Stimulated activated CD4-positive, alpha-beta T cell treated with anti-CD3 and anti-CD28 coated beads, Interleukin-12 subunit alpha, Interleukin-12 subunit beta, amount 100 ng/mL, for 48 hours (primary cell): Measurements from ENCODE around the gene CELSR2.
"Not testable (repeated sequence)": the region's sequence is repeated elsewhere in the genome, so short reads cannot be mapped to it uniquely, and the experiment has no call there.

Experiments
- DNase-seq, 3 donors: peaks; one replicate each; pipeline ENCODE4 v3.0.0-alpha.2; 2020; ENCODE audit warnings: low read depth in 2 of 3, low spot score in 1 of 3

The CELSR2 gene

GRCh38 chr1:109277434-109278204 is 28.3 kb downstream of the CELSR2 start:
- peak; percentile 39 to 69 (median 58) for DNase-seq

GRCh38 chr1:109279615-109280278 is 30.4 kb downstream of the CELSR2 start:
- no peak for DNase-seq

DNA sequence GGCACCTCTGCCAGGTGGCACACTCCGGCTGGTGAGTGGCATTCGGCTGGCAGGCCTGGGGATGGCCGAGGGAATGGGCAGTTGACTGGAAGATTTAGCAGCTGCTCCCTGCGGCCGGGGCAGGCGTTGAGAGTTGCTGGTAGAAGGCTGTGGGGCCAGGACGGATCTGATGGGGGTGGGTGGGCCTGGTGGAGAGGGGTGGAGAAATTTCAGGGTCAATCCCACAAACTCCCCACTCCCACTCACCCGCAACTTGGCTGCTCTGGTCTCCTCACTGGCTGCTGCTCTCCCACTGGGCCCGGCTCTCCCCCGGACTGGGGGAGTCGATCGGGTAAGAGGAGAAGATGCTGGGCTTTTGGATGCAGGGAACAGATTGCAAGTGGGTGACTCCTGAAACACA is 31.5 kb downstream of the CELSR2 start:
- no peak for DNase-seq

DNA sequence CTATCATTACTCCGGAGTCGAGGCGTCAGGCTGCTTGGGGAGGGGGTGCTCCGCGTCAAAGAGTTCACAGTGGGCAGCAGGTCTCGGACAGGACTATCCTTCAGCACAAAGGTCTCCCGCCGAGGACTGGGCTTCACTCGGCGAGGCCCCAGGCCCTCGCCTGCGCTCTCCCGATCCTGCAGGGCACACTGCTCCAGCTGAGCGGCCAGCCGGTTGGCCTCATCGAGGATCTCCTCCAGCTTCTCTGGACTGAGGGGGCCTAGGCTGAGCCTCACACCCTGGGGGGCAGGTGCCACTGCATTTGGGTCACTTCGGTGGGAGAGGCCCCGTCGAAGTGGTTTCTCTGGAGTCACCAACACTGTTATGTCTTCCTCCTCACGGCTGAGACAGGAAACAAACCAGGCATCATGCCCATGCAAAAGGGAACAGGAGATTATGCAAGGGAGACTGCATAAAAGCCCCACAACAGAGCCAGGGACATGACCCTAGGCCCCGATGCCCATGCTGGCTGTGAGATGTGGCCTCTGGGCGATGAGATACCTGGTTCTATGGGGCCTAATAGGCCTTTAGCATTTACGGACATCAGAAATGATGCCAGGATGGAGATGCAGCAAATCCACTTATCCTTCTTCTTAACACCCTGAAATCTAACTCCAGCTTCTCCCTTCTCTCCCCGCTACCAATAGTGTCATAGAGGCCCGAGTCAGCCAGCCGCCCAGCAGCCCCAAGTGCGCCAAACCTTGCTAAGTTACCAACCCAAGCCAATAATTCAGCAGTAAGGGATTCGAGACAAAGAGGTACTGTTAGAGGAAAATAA is 32.5 kb downstream of the CELSR2 start:
- no peak for DNase-seq

DNA sequence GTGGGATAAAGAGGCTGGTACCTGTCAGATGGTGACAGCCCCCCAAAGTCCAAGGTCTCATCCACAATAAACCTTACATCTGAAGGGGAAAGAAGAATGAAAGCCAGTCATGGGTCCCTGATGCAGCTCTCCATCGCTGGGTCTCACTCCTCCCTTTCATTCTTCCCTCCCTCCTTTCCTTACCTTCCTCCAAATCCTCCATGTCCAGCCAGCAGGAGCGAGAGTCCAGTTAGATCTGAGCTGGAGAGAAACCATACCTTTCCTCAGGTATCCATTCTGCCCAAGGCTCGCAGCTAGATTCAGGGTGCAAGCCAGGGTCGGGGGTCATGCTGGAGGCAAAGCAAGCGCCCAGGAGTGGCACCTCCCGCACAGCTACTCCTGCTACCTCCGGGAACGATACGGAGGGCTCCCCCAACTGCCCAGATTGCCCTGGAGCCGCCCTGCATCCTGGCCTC is 33.2 kb downstream of the CELSR2 start:
- no peak for DNase-seq

DNA sequence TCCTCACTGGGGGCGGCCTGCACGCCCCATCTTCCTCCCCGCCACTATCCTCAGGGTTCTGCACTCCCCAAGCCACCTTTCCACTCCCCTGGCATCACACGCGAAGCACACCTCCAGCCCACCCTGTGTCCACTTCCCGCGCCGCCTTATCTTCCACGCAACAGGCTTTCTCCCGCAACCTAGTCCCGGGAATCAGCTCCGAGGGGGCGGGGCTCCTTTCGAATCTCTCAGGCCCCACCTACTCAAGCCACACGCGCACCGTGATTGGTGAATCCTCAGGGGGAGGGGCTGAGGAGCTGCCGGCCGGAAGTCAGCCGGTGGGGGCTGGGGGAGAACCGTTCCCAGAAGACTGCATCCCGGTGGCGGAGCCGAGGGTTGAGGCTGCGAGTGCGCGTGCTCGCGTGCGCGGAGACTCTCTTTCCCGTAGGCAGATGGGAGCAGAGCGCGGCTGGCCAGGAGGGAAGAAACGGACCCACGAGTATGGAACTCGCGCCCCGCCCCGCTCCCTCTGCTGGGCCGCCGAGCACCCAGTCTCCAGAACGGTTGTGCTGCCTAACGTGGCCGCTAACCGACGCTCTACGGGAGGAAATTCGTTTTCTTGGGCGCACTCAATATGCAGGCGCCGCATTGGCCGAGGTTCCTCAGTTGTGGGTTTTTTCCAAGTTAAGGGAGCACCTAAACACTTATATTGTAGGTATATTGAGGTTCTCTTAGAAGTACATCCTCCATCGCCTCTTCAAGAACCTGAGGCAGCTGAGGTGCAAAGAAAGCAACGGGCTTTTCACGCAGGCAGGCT is 33.8 kb downstream of the CELSR2 start, which contains the start of gene PSRC1:
PSRC1 (minus strand) TSS at position 194 of the 796 bp plus-strand sequence.
- peak; percentile 81 to 87 (median 85) for DNase-seq

DNA sequence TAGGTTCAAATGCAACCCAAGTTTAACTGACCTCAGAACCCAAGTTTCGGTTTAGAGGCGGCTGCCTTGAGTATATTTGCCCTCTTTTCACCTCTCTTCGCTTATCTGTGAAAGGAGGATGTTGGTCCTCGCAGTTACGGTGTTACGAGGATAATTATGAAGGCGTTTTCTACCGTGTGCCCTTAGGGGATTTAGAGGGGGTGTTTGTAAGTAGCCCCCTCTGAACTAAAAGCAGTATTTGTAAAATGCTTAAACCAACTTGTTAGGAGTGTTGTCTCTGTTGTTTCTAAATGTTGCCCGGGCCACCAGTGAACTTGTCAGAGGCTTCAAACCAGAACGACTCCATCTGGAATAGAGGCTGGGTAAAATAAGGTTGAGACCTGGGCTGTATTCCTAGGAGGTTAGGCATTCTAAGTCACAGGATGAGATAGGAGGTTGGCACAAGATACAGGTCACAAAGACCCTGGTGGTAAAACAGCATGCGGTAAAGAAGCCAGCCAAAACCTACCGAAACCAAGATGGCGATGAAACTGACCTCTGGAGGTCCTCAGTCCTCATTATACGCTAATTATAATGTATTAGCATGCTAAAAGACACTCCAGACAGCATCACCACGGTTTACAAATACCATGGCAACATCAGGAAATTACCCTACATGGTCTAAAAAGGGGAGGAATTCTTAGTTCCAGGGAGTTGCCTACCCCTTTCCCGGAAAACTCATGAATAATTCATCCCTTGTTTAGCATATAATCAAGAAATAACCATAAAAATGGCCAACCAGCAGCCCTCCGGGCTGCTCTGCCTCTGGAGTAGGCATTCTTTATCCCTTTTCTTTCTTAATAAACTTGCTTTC is 34.6 kb downstream of the CELSR2 start:
- no peak for DNase-seq

DNA sequence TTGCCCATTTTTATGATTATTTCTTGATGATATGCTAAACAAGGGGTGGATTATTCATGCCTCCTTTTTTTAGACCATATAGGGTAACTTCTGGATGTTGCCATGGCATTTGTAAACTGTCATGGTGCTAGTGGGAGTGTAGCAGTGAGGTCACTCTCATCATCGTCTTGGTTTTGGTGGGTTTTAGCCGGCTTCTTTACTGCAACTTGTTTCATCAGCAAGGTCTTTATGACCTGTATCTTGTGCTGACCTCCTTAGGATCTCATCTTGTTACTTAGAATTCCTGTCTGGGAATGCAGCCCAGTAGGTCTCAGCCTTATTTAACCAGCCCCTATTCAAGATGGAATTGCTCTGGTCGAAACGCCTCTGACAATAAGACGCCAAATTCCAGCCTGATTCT is 37.4 kb downstream of the CELSR2 start:
- not testable (repeated sequence) for DNase-seq

- no peak for DNase-seq
Measured at GRCh38 chr1:109290137-109290536, 40.8 kb downstream of the CELSR2 start.

- no peak for DNase-seq
Measured at GRCh38 chr1:109290998-109291397, 41.7 kb downstream of the CELSR2 start.

DNA sequence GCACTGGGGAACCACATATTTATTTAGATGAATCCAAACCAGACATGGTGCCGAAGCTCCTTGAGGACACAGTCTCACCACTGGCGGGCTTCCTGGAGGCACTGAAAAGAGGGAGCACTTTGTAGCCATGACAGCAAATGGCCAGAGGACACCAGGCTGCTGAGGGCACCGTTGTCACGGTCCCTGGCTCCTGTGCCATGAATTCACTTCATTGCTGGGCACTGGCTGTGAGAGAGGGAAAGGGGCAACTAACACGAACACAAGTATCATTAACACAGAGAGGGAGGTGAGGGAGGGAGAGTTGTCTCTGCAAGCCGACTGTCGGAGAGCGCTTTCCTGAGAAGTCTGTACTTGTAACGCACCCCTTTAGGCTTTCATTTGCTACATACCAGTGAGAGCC is 43.0 kb downstream of the CELSR2 start:
- DNase-seq = no peak

GRCh38 chr1:109293026-109293425 is 43.7 kb downstream of the CELSR2 start:
- no peak for DNase-seq

DNA sequence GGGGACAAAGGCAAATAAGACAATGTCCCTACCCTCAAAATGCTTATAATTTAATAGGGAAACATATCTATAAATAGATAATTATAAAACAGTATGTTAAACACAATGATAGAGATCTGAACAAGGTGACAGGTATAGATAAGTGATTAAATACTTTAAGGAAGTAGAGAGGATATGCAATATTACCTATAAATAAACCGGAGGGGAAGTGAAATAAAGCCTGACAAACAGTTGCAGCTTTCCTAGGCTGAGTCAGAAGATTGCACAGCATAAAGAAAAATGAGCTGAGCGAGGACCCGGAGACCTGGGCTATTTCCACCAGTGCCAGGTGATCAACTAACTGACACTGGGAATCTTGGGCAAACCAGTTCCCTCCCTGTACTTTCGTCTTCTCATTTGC is 45.1 kb downstream of the CELSR2 start:
- no peak for DNase-seq

DNA sequence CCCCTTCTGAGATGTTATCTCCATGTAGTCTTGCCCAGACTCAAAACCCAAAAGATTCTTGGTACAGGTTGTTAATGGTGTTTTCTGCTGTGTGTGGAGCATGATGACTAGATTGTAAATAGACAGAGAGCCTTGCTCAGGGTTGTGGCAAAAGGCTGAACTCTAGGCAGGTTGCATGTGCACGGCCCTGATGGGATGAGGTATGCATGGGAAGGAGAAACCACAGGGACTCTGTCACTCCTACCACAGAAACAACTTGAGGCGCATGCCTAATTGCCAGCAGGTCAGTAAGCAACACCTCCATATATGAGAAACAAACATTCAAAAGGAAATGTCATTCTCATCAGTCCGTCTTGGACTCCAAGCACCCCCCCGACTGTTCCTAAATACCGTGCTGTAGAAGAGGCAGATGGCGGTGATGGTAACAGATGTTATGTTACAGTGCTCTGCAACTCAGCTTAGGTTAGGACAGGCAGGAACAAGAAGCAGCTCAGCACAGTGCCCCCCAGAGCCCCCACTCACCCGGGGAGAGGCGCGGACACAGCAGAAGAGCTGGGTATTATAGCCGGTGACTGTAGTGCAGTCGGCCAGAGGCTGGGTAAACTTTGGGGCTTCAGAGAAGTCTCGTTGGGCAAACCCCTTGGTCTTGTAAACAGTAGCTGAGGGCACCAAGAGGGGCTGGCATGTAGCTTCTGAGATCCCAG is 46.5 kb downstream of the CELSR2 start:
- no peak for DNase-seq

- no peak for DNase-seq
Measured at GRCh38 chr1:109296782-109297181, 47.4 kb downstream of the CELSR2 start.

DNA sequence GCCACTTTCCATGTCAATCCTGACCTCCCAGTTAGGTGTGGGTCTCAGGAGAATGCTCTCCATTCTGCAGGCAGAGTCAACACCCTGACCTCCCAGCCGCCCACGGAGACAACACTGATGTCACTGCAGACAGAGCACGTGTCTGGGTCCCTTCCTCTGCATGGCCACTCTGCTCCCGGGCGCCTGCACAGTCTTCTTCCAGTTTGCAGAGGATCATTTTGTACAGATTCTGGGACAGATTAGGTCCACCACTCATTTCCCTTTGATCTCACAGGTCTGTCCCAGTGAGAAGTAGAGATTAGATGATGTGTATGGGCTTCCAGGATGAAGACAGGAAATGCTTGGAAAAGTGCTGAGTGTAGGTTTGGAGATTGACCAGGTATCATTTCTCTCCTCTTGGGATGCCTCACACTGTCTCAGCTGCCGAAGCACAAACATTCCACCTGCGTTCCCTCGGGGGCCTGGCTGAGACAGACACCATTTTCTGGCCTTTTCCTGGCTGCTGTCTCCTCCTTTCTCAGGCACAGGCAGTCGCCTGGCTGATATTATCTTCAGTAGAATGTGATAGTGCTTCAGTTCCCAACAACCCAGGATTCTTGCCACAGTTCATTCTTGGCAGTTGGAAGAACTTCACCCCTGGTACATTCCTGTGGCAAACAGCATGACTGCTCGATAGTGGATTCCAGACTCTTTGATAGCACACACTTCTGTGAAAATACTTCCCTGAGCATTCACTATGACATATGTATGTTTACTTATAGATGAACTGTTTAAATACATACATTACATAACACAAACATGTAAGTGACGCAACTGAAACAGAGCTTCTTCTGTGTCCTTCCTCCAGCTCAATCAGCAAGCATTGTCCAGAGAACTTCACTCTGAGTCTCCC is 49.6 kb downstream of the CELSR2 start:
- DNase-seq = no peak

- DNase-seq = no peak
Measured at GRCh38 chr1:109299558-109300343, 50.4 kb downstream of the CELSR2 start.
